H1 (cell line): Measurements from ENCODE around the gene TEAD1. TPM values are rescaled to one million over a fixed set of nuclear protein-coding genes. Genes with fewer than 3 reads are reported as not detected.

ENCODE experiments used
- CBX5 ChIP-seq: fragments of 300-800, 300-1000 bp; sonication (generic); IDR thresholded peaks from 2 replicates; pipeline ENCODE4 v1.7.1; 2016; ENCODE audit warnings: antibody characterized with exemption, low read length, low read depth
- RAD21 ChIP-seq, 2 experiments: IDR thresholded peaks in 1 of 2; conservative IDR thresholded peaks in 1 of 2; 2 replicates each; pipeline ENCODE4 v1.6.1; 2011; ENCODE audit warnings: low read depth in 2 of 2, low read length in 2 of 2, improper control_type of control experiment in 1 of 2, inconsistent platforms in 1 of 2, mild to moderate bottlenecking in 1 of 2, moderate library complexity in 1 of 2
- SUZ12 ChIP-seq: fragments of 200-600 bp; sonication (generic); IDR thresholded peaks from 2 replicates; pipeline ENCODE4 v1.6.1; 2012; ENCODE audit warnings: mild to moderate bottlenecking, inconsistent platforms, low read length, moderate library complexity, mixed read lengths
- ZNF274 ChIP-seq: IDR thresholded peaks from 2 replicates; pipeline ENCODE4 v1.7.0; 2012; ENCODE audit warnings: low read length, borderline replicate concordance; ENCODE audit errors: extremely low read depth
- polyA plus RNA-seq, 7 experiments: library from polyadenylated mRNA; depleted of rRNA in 3 of 7; stranded (reverse) in 5 of 7; unstranded in 2 of 7; fragments of >200 nt in 5 of 7; fragments of 200-250 nt in 2 of 7; gene quantifications; 1 replicate in 5 of 7; 2 replicates in 1 of 7; 4 replicates in 1 of 7; pipeline versions ENCODE4 v1.2.1 to v1.2.3, GENCODE V29; 2011 to 2013; ENCODE audit warnings: missing spikeins in 2 of 7, mixed read lengths in 2 of 7
- total RNA-seq: library from RNA; stranded (reverse); fragmentation: NEBNext Ultra II Directional; extraction: Animal tissue kit (Norgen Biotek cat#: 25700); gene quantifications from 2 replicates; pipeline ENCODE4 v1.2.1, GENCODE V29; 2021

TEAD1 gene
- total and polyA plus RNA-seq, 2 of the 8 experiments (the other 6 are each of a cell fraction or from before 2014, with no cell fraction given), result 15.6 to 67.4 TPM

GRCh38 chr11:12756867-12757266, 82.6 kb downstream of the TEAD1 start (continued):
- TF ChIP-seq RAD21 (IDR thresholded peaks at IDR 0.05 in 1 of 2, conservative IDR thresholded peaks at IDR 0.05 in 1 of 2; ENCODE audit: low read depth in 2 of 2, low read length in 2 of 2) (no peak), SUZ12 (no peak), ZNF274 (no peak), CBX5 (no peak)
